Measurements from ENCODE around the gene ZNF664.

GRCh38 chr12:124002654-124003053 lies 29.6 kb downstream of the ZNF664 start:
- TF ChIP-seq CTCF (IDR thresholded peaks at IDR 0.05) (no peak), ZFX (IDR thresholded peaks at IDR 0.05; ENCODE audit: borderline replicate concordance) (no peak)

Data from 22Rv1 (cell line).